Measurements from ENCODE around the gene CTNNA3. TPM values are rescaled to one million over a fixed set of nuclear protein-coding genes. Genes with fewer than 3 reads are reported as not detected.

Gene CTNNA3
- total RNA-seq, 4 donors from 2014 or later, result 0.68 to 75.2 (median 1.4) TPM

- TF ChIP-seq POLR2A (IDR thresholded peaks at IDR 0.05), result no peak
- TF ChIP-seq EP300 (IDR thresholded peaks at IDR 0.05; ENCODE audit: low read depth), result no peak
- TF ChIP-seq CTCF (IDR thresholded peaks at IDR 0.05), result no peak
- TF ChIP-seq POLR2AphosphoS5 (IDR thresholded peaks at IDR 0.05), result no peak
- in situ Hi-C loops (cut with MboI; ENCODE audit: low pct_ligation_motif_present in 1 of 4, low pct_unique_long_range_greater_than_20kb in 1 of 4, low sequenced_read_pairs in 3 of 4), result no loop called here
- H3K4me3 ChIP-seq, result no peak overlapping the region
- no peak for DNase-seq
- WGBS, 2 donors (ENCODE audit: low coverage in 1 of 2), result 80 to 86% methylated on average over 5 of the region's 5 CpGs
- intact Hi-C loops (cut with DNase I; ENCODE audit: low total_unique reads), result no loop called here
- no peaks in the 10 kb centered on the region for H3K27me3 ChIP-seq
- H3K4me1 ChIP-seq, result no peaks in the 10 kb centered on the region
- H3K36me3 ChIP-seq, result no peaks in the 10 kb centered on the region
- no peaks in the 10 kb centered on the region for H3K9me3 ChIP-seq
- H3K27ac ChIP-seq, result no peak overlapping the region
Observed at GRCh38 chr10:66176772-66177171, 1519.2 kb downstream of the CTNNA3 start.

- Histone ChIP-seq H3K4me3 (no peak overlapping the region), H3K4me1 (no peaks in the 10 kb centered on the region), H3K27ac (no peak overlapping the region), H3K27me3 (no peaks in the 10 kb centered on the region), H3K36me3 (no peaks in the 10 kb centered on the region), H3K9me3 (no peaks in the 10 kb centered on the region)
- TF ChIP-seq EP300 (IDR thresholded peaks at IDR 0.05; ENCODE audit: low read depth), result no peak
- TF ChIP-seq POLR2AphosphoS5 (IDR thresholded peaks at IDR 0.05), result no peak
- no peak for TF ChIP-seq POLR2A (IDR thresholded peaks at IDR 0.05)
- no peak for TF ChIP-seq CTCF (IDR thresholded peaks at IDR 0.05)
- in situ Hi-C loops (cut with MboI; ENCODE audit: low pct_ligation_motif_present in 1 of 4, low pct_unique_long_range_greater_than_20kb in 1 of 4, low sequenced_read_pairs in 3 of 4), result no loop called here
- 80 to 86% methylated on average over 1 of the region's 1 CpG for WGBS, 2 donors (ENCODE audit: low coverage in 1 of 2)
- intact Hi-C loops (cut with DNase I; ENCODE audit: low total_unique reads), result no loop called here
- no peak for DNase-seq
Observed at GRCh38 chr10:66167816-66168215, 1528.2 kb downstream of the CTNNA3 start.

- H3K27ac ChIP-seq, result no peak overlapping the region
- intact Hi-C loops (cut with DNase I; ENCODE audit: low total_unique reads) (no loop called here), in situ Hi-C loops (cut with MboI; ENCODE audit: low pct_ligation_motif_present in 1 of 4, low pct_unique_long_range_greater_than_20kb in 1 of 4, low sequenced_read_pairs in 3 of 4) (no loop called here)
- no peak for TF ChIP-seq POLR2A (IDR thresholded peaks at IDR 0.05)
- no peak for TF ChIP-seq CTCF (IDR thresholded peaks at IDR 0.05)
- no peak for TF ChIP-seq EP300 (IDR thresholded peaks at IDR 0.05; ENCODE audit: low read depth)
- no peak for TF ChIP-seq POLR2AphosphoS5 (IDR thresholded peaks at IDR 0.05)
- H3K4me1 ChIP-seq, result no peaks in the 10 kb centered on the region
- no peaks in the 10 kb centered on the region for H3K9me3 ChIP-seq
- DNase-seq, result peak; percentile 7
- no peak overlapping the region for H3K4me3 ChIP-seq
- 40 to 72% methylated on average over 1 to 5 of the region's 5 CpGs for WGBS, 2 donors (ENCODE audit: low coverage in 1 of 2)
- no peaks in the 10 kb centered on the region for H3K27me3 ChIP-seq
- no peaks in the 10 kb centered on the region for H3K36me3 ChIP-seq
Observed at GRCh38 chr10:66162560-66163143, 1533.3 kb downstream of the CTNNA3 start.

GRCh38 chr10:66151346-66151745 is 1544.6 kb downstream of the CTNNA3 start:
- intact Hi-C loops (cut with DNase I; ENCODE audit: low total_unique reads), result no loop called here
- no peaks in the 10 kb centered on the region for H3K9me3 ChIP-seq

More at GRCh38 chr10:66151346-66151745, 1544.6 kb downstream of the CTNNA3 start:
- no peaks in the 10 kb centered on the region for H3K36me3 ChIP-seq
- H3K4me1 ChIP-seq, result no peaks in the 10 kb centered on the region
- WGBS, 2 donors (ENCODE audit: low coverage in 1 of 2), result 62 to 69% methylated on average over 2 of the region's 2 CpGs
- H3K4me3 ChIP-seq, result no peak overlapping the region
- DNase-seq, result no peak
- in situ Hi-C loops (cut with MboI; ENCODE audit: low pct_ligation_motif_present in 1 of 4, low pct_unique_long_range_greater_than_20kb in 1 of 4, low sequenced_read_pairs in 3 of 4), result no loop called here
- TF ChIP-seq EP300 (IDR thresholded peaks at IDR 0.05; ENCODE audit: low read depth) (no peak), CTCF (IDR thresholded peaks at IDR 0.05) (no peak), POLR2A (IDR thresholded peaks at IDR 0.05) (no peak), POLR2AphosphoS5 (IDR thresholded peaks at IDR 0.05) (no peak)
- H3K27me3 ChIP-seq, result no peaks in the 10 kb centered on the region
- no peak overlapping the region for H3K27ac ChIP-seq
